NCI-H446 treated with DMSO at 0.1 percent for 48 hours (cell line): ENCODE measurements around the gene SLC22A15.

Experiments used
- DNase-seq: peaks from one replicate; lab custom pipeline; 2025; lab: John Stamatoyannopoulos, UW

The SLC22A15 gene

DNA sequence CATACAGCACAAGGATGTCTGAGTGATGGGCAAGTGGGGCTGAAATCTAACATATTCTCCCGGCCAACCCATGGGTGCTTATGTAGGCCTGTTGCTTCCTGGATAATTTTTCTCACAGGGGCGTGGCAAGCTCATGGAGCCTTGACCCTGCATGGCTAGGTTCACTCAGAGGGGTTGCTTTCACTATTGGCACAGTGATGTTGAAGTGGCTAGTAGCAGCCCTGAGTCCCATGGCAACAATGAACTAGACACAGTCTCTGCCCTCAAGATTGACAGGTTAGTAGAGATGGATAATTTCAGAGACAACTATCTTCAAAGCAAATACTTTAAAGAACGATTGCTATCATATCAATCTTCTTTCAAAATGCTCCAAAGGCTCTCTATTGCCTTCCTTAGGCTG, 128.4 kb downstream of the SLC22A15 start:
- no peak for DNase-seq

DNA sequence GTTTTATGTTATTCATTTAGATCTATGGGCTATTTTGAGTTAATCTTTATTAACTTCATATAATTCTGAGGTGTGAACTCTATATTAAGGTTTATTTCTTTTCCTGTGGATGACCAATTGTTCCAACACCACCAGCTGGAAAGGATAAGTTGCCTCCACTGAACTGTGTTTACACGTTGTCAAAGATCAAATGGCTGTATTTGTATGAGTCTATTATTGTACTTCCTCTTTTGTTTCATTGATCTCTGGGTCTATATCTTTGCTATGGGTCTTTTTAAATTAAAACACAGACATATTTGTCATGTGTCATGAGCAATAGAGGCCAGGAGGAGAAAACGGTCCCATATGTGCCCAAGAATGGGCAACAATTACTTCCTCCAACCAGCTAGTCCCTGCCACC, 129.7 kb downstream of the SLC22A15 start:
- DNase-seq, result no peak

DNA sequence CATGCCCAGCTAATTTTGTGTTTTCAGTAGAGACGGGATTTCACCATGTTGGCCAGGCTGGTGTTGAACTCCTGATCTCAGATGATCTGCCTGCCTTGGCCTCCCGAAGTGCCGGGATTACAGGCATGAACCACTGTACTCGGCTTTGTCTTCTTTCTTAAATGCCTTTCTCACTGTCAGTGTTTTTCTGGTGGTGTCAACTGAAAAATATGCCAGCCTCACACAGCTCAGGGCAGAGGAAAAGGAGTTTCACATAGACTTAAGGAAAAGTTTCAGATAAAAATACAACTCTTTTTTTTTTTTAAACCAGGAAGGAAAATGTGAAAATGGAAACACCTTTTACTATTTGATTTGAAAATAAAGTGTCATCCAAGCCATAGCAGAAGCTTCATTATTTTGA, 130.3 kb downstream of the SLC22A15 start:
- no peak for DNase-seq

DNA sequence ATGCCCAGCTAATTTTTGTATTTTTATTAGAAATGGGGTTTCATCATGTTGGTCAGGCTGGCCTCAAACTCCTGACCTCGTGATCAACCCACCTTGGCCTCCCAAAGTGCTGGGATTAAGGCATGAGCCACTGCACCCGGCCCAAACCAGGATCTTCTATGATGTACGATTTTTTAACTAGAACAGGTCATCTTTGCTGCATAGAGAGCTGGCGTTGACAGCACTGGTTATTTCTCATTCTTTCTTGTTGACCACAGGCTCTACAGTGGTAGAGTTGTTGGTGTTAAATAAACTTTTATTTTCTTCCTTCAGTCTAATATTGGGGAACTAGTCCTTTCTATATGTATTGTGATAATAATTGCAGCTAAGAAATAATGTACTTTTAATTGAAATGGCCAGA, 131.1 kb downstream of the SLC22A15 start:
- no peak for DNase-seq

DNA sequence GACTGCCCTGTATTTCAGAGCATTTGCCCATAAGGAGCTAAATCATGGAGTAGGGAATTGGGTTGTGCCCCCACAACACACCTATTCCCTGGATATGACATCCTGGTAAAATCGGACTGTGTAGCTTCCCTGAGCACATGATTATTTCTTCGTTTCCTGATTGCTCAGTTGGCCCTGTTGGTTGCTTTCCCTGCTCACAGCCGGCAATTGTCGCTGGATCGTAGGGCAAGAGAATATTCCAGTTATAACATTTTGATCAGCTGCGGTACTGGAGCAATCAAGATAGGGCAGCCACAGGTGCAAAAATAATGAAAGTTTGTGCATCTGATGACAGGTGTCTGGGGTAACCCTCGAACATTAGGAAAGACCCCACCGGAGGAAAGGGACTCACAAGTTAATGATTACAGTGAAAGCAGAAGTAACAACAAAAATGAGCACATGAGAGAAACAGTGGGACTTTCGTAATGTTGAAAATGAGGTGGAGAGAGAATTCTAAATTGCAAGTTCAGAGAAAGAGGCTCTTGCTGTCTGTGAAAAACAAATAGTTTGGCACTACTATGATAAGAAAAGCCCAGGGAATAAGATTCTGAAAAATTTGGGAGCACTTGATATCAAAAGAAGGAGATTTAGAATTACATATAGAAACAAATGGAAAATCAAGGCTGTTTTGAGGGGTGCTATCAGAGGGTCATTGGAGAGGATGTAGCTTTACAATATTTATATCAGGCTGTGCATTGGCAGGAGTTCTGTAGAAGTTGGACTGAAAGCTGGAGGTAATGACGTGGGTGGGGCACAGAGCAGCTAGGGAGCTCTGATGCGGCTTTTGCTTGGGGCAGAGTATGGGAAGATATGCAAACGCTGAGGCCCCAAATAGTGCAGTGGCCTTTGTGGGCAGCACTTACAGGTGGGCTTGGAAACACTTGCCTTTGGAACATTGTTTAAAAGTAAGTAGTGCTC, 134.5 kb downstream of the SLC22A15 start, which contains the start of gene MAB21L3:
Gene MAB21L3 (plus strand): TSS at position 833 of the 957 bp plus-strand sequence. CDS start 1,217 bp downstream, outside the sequence.
- DNase-seq, result no peak

DNA sequence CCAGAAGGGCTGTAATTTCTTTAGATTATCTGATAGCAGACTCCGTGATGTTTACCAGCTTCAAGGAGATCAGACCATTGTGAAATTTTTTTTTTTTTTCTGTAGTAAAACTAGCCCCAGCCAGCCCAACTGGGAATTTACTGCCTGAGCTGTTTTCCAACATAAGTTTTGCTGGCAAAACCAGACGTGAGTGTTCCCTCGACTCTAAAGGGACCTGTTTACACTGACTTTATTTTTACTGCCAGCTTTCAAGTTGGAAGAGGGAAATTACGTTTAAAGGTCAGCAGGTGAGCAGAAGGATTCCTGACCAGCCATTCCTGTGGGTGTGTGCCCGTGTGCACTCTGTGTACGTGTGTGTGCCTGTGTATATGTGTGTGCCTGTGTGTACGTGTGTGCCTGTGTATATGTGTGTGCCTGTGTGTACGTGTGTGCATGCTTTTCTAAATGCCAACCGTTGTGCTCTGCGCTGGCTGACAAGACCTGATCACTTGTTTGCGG, 135.3 kb downstream of the SLC22A15 start:
- DNase-seq, result no peak

DNA sequence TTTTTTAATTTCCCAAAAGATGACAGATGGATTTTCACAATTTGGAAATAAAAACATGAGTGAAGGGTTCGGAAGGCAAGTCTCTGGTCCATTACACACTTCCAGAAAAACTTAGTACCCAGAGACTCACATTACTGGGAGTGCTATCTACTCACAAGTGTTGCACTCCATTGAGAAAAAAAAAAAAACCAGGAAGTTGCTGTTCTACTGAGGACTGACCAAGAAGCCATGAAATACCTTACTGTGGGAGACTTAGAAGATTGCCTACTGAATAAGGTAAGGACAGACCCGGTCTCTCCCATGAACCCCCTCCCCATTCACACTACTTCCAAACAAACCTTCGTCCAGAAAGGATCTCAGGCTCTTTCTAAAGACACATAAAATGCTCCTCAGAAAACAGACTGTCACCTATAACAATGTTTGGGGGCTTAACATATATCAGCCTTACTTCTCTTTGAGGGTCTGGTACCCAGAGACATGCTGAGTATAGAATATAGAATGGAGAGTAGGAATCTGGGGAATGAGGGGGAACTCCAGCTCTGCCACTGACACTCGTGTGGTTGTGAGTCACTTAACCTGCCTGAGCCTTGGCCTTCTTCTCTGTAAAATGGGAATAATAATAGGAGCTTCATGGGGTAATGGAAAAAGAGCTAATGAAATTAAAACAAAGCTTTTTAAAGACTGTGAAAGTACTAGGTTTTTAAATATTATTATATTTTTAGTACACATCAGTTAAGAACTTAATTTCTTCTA, 136.3 kb downstream of the SLC22A15 start:
- DNase-seq, result no peak

DNA sequence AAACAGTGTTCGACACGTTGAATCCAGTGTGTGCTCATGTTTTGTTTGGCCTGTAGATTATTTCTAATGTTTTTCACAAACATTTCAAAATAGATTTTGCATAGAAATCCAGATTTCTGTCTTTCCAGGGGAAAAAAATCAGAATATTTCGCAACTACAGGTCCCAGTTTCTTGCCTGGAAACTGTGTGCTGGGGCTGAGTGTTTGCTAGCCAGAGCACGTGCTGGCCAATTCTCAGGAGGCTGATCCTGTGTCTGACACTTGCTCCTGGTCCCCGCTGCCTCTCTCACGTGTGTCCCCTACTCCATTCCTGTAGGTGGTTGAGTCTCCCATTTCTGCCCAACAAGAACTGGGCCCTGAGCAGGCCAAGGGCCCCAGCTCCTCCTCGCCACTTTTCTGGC, 137.3 kb downstream of the SLC22A15 start:
- no peak for DNase-seq

DNA sequence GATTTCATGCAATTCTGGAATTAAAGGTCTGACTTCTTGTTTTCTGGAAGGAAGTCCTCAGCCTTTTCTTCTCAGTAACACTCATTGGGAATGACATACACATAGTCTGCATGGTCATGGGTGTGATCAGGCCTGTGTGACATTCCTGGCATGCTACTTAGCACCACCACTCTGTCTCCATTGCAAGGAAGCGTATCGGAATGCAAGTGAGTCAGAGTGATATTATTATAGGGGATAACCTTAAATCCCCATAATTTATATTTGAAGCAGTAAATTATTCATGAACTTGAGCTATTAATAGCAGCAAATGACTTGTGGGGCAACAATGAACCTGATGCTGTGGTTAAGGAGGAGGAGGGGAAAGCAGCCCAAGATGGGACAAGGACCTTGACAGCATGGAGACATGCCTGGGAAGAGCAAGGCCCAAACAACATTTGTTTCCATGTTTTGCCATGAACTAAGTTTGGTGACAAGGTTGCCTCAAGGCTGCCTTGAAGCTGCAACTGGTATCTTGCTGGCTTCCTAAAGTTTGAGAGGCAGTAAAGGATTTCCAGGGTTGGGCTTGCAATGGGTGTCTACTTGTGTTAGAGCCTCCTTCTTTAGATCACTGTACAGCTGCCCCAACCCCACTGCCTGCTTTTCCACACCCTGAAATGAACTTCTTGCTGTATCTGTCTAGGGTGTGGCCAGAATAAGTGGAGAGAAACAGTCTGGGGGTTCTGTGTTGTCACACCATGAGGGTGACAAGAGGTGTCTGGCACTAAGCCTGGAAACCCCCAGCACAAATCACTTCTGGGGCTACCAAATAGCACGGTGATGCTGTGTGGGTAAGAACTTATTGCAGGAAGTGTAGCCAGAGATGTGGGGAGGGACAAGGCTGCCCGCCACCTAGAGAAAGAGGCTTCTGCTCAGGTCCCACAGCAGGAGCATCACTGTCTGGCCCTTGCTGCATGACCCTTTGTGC, 139.4 kb downstream of the SLC22A15 start:
- DNase-seq, result no peak

DNA sequence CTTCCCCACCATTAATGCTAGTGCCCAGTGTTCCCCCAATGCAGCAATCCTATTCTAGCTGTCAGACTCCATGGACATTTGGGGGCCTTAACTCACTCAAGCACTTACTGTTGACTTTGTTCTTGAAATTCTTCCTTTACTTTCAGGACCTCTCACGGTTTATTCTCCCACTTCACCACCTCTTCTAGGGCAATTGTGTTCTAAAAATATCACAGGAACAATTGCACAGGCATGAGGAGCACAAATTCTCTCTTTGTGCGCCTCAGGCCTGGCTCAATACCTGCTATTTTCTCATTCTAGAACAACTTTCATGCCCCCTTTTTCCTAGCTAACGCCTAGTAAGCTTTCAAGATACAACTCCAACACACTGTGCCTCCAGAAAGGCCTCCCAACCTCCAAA, 142.2 kb downstream of the SLC22A15 start:
- no peak for DNase-seq
